ENCODE results near the gene PPP1R12C. TPM values are rescaled to one million over a fixed set of nuclear protein-coding genes. Genes with fewer than 3 reads are reported as not detected.

The PPP1R12C gene
- total RNA-seq, 1 experiment from 2014 or later: 158 TPM

GRCh38 chr19:55044771-55045716 lies 72.4 kb downstream of the PPP1R12C start:
- intact Hi-C loops (cut with micrococcal nuclease; ENCODE audit: unreplicated experiment) (no loop called here), in situ Hi-C loops (cut with HindIII; ENCODE audit: low pct_unique_long_range_greater_than_20kb, low sequenced_read_pairs) (no loop called here)
- Histone ChIP-seq H3K27ac (ENCODE audit: low read length) (no peak overlapping the region), H3K4me3 (ENCODE audit: low read depth in 2 of 2, low read length in 2 of 2) (no peak overlapping the region), H3K4me1 (ENCODE audit: control insufficient read depth, insufficient read depth, low read length) (no peaks in the 10 kb centered on the region), H3K36me3 (ENCODE audit: control insufficient read depth, insufficient read depth, low read length) (no peaks in the 10 kb centered on the region; the same call in 1 of the 2 replicates), H3K27me3 (ENCODE audit: control insufficient read depth, insufficient read depth, low read length) (no peaks in the 10 kb centered on the region), H3K9me3 (ENCODE audit: control insufficient read depth, insufficient read depth, low read depth, low read length) (no peaks in the 10 kb centered on the region)
- DNase-seq (ENCODE audit: low read depth, low spot score) (no peak), ATAC-seq (no peak)
- BruUV-seq (replicated peaks): no TSS peak
- TF ChIP-seq SIN3A (IDR thresholded peaks at IDR 0.05; ENCODE audit: borderline replicate concordance, insufficient read depth, low read depth, low read length) (no peak), CTCF (IDR thresholded peaks at IDR 0.05) (no peak), POLR2AphosphoS5 (IDR thresholded peaks at IDR 0.05; ENCODE audit: low read depth, low read length) (no peak), TCF7L2 (IDR thresholded peaks at IDR 0.05; ENCODE audit: low read depth, low read length) (no peak), REST (IDR thresholded peaks at IDR 0.05; ENCODE audit: insufficient read depth in 1 of 2, low read depth in 2 of 2, low read length in 1 of 2) (no peak)
- CTCF ChIA-PET: no interaction called here
- POLR2A ChIA-PET: interaction anchor here (0.5 kb wide), 1 partner anchor 30 kb away, joined by 3 read pairs; no protein-coding TSS in a partner anchor

- Histone ChIP-seq H3K27ac (ENCODE audit: low read length) (no peak overlapping the region), H3K36me3 (ENCODE audit: control insufficient read depth, insufficient read depth, low read length) (no peaks in the 10 kb centered on the region; the same call in 1 of the 2 replicates), H3K27me3 (ENCODE audit: control insufficient read depth, insufficient read depth, low read length) (no peaks in the 10 kb centered on the region), H3K9me3 (ENCODE audit: control insufficient read depth, insufficient read depth, low read depth, low read length) (no peaks in the 10 kb centered on the region), H3K4me1 (ENCODE audit: control insufficient read depth, insufficient read depth, low read length) (no peaks in the 10 kb centered on the region), H3K4me3 (ENCODE audit: low read depth in 2 of 2, low read length in 2 of 2) (no peak overlapping the region)
- BruUV-seq (replicated peaks): no TSS peak
- DNase-seq (ENCODE audit: low read depth, low spot score) (no peak), ATAC-seq (no peak)
- in situ Hi-C loops (cut with HindIII; ENCODE audit: low pct_unique_long_range_greater_than_20kb, low sequenced_read_pairs) (no loop called here), intact Hi-C loops (cut with micrococcal nuclease; ENCODE audit: unreplicated experiment) (no loop called here)
- TF ChIP-seq REST (IDR thresholded peaks at IDR 0.05; ENCODE audit: insufficient read depth in 1 of 2, low read depth in 2 of 2, low read length in 1 of 2) (no peak), CTCF (IDR thresholded peaks at IDR 0.05) (no peak), TCF7L2 (IDR thresholded peaks at IDR 0.05; ENCODE audit: low read depth, low read length) (no peak), POLR2AphosphoS5 (IDR thresholded peaks at IDR 0.05; ENCODE audit: low read depth, low read length) (no peak), SIN3A (IDR thresholded peaks at IDR 0.05; ENCODE audit: borderline replicate concordance, insufficient read depth, low read depth, low read length) (no peak)
- ChIA-PET POLR2A (interaction anchor here (0.8 kb wide), 1 partner anchor 36 kb away, joined by 4 read pairs; no protein-coding TSS in a partner anchor), CTCF (no interaction called here)
These were observed 73.2 kb downstream of the PPP1R12C start for GRCh38 chr19:55044286-55044685.
